GM12801 (cell line): Measurements from ENCODE around the gene CELF5.

ENCODE experiments used
- TF ChIP-seq, protein P1 (sequence below): IDR thresholded peaks from one replicate; pipeline ENCODE4 v1.5.1; 2011; ENCODE audit warnings: control low read depth; ENCODE audit not compliant: insufficient read length; ENCODE audit errors: extremely low read depth

CELF5 gene

DNA sequence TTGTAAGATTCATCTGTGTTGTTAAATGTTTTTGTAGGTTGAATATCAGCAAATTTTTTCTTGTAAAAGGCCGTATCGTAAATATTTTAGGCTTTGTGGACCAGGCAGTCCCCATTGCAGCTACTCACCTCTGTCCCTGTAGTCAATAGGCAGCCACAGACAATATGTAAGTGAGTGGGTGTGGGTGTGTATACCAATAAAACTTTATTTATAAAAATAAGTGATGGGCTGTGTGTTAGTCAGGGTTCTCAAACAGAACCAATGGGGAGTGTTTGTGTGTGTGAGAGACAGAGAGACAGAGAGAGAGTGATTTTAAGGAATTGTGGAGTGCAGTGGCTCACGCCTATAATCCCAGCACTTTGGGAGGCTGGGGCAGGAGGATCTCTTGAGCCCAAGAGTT is 104.3 kb downstream of the CELF5 start:
- TF ChIP-seq, protein P1, sequence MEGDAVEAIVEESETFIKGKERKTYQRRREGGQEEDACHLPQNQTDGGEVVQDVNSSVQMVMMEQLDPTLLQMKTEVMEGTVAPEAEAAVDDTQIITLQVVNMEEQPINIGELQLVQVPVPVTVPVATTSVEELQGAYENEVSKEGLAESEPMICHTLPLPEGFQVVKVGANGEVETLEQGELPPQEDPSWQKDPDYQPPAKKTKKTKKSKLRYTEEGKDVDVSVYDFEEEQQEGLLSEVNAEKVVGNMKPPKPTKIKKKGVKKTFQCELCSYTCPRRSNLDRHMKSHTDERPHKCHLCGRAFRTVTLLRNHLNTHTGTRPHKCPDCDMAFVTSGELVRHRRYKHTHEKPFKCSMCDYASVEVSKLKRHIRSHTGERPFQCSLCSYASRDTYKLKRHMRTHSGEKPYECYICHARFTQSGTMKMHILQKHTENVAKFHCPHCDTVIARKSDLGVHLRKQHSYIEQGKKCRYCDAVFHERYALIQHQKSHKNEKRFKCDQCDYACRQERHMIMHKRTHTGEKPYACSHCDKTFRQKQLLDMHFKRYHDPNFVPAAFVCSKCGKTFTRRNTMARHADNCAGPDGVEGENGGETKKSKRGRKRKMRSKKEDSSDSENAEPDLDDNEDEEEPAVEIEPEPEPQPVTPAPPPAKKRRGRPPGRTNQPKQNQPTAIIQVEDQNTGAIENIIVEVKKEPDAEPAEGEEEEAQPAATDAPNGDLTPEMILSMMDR, result no peak

DNA sequence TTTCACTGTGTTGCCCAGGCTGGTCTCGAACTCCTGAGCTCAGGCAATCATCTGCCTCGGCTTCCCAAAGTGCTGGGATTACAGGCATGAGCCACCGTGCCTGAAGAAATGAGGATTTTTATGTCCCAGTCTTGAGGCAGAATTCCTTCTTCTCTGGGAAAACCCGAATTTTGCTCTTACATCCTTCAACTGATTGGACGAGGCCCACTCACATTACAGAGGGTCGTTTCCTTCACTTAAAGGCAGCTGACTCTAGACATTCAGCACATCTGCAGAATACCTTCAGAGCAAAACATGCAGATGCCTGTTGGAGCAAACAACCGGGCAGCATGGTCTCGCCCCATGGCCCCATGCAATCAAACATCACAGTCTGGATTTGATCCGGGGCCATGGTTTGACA is 105.6 kb downstream of the CELF5 start:
- TF ChIP-seq, protein P1, result no peak

DNA sequence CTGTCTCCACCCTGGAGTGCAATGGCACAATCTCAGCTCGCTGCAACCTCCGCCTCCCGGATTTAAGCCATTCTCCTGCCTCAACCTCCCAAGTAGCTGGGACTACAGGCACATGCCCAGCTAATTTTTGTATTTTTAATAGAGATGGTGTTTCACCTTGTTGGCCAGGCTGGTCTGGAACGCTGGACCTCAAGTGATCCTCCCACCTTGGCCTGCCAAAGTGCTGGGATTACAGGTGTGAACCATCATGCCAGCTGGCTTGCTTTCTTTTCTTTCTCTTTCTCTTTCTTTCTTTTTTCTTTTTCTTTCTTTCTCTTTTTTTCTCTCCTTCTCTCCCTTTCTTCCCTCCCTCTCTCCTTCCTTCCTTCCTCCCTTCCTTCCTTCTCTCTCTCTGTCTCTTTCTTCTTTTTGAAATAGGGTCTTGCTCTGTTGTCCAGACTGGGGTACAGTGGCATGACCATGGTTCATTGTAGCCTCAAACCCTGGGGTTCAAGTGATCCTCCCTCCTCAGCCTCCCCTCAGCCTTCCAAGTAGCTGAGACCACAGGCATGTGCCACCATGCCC is 108.6 kb downstream of the CELF5 start:
- TF ChIP-seq, protein P1, result no peak

DNA sequence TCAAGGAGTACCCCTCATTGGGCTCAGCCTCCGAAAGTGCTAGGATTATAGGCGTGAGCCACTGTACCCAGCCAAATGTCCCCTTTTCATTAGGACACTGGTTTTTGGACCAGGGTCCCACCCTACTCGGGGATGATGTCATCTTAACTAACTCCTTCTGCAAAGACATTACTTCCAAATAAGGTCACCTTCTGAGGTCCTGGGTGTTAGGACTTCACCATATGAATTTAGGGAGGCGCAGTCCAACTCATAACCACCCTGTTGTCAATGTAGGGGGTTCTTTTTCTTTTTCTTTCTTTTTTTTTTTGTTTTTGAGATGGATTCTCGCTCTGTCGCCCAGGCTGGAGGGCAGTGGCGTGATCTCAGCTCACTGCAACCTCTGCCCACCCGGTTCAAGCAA is 109.2 kb downstream of the CELF5 start:
- TF ChIP-seq, protein P1, result no peak

DNA sequence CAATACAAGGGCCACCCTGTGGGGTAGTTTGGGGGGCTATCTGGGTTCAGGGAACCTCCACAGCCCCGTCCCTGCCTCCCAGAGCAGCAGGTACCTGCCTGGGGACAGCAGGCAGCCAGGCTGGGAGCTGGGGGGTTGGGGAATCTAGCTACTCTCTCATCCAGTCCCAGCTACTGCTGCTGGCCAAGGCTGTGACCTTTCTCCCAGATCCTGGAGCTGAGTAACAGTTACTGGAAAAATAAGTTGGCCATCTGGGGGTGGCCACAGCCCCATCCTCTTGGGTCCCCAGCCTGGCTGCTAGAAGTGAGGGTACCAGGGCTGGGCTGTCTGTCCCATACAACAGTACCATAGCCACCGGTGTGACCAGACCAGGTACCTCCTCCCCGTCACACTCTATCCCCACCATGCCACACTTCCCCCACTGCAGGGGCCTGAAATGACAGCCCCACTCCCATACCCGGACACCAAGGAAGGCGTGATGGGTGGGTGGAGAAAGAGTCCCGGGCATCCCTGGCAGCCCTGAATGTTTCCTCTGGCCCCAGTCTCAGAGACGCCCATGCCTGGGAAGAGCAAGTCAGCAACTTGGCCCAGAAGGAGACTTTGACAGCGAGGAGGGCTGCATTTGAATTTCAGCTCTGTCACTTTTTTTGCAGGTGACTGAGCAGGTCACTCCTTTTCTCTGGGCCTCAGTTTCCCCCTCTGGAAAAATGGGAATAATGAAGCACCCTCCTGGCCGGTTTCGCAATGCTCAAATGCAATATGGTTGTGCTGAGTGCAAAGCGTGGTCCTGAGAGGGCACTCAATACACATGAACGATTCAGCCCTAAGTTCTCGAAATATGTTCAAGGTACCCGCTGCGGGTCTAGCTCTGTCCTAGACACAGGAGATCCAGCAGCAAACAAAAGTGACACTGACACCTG is 111.2 kb downstream of the CELF5 start:
- TF ChIP-seq, protein P1, result no peak

DNA sequence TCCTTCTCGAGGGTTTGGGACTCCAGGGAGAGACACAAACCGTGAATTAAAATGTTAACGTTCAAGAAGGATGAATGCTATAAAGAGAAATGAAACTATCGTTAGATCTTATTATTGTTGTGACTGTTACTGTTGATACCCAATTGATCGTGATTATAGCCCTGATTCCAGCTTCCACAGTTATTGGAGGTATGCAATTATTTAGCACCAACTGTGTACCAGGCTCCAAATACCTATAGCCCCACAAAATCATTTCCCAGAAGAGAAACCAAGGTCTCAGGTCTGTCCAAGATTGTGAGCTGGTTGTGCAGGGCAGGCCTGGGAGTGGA is 111.9 kb downstream of the CELF5 start:
- TF ChIP-seq, protein P1, result no peak

DNA sequence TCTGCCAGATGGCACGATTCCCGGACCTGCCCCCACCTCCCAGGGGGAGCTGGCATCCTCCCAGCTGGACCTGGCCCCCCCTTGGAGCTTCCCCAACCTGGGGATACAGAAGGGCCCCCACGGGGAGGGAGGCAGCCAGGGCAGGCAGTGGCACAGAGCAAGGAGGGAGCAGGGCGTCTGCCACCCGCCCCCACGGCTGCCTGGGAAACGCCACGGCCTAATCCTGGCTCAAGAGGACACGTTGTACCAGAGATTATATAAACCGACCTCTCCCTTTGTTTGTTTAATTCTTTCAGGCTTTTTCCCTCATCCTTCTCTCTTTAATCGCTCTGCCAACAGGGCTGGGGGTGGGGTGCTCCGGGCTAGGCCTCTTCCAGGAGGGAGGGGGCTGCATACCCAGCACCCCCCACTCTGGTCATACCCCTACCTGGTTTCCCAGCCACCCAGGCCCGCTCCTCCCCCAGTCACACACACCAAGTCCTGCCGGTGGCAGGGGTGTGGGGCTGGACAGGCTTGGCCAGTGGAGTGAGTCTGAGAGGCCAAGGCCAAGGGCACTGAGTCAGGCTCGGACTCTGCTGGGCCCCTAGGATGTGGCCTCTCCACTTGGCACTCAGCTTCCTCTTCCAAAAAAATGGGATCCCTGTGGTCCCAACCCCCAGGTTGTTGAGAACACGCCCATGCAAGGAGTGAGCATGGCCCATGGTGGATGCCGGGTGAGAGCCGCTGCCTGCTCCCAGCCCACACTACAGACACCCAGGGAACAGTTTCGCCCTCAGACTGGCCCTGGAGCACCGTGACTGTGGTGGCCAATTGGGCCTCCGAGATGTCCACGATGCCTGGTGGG is 112.4 kb downstream of the CELF5 start:
- TF ChIP-seq, protein P1, result no peak
